GM18519 (cell line): Measurements from ENCODE around the gene CLTCL1.

Source experiments
- ATAC-seq: cut with Tn5 transposase; IDR thresholded peaks from one replicate; pipeline ENCODE4 v1.9.1; 2021; ENCODE audit warnings: mild to moderate bottlenecking, moderate library complexity; ENCODE audit not compliant: unreplicated experiment, low FRiP score

The CLTCL1 gene

GRCh38 chr22:19136915-19137314 lies 154.6 kb downstream of the CLTCL1 start:
- ATAC-seq: no peak

- no peak for ATAC-seq
Measured at GRCh38 chr22:19134874-19135273, 156.6 kb downstream of the CLTCL1 start.

- ATAC-seq: no peak
Measured at GRCh38 chr22:19134176-19134831, 157.2 kb downstream of the CLTCL1 start.

- no peak for ATAC-seq
Measured at GRCh38 chr22:19133561-19133960, 158.0 kb downstream of the CLTCL1 start.

GRCh38 chr22:19132693-19133400 lies 158.7 kb downstream of the CLTCL1 start:
- ATAC-seq: no peak

- ATAC-seq: no peak
Measured at GRCh38 chr22:19132153-19132552, 159.4 kb downstream of the CLTCL1 start.

- ATAC-seq: no peak
Measured at GRCh38 chr22:19131685-19132015, 159.9 kb downstream of the CLTCL1 start.

GRCh38 chr22:19130959-19131684 lies 160.4 kb downstream of the CLTCL1 start, which contains the start of gene TSSK2:
Gene TSSK2 (plus strand): TSS chr22:19131308. CDS start chr22:19131400, 92 bp downstream.
- ATAC-seq: no peak

GRCh38 chr22:19129871-19130270 lies 161.6 kb downstream of the CLTCL1 start:
- no peak for ATAC-seq
